Thyroid gland (tissue), 4 donors: ENCODE results near the gene TRAF3IP1.

Source experiments
- CTCF ChIP-seq, 6 experiments: fragments of 200-600 bp in 3 of 6; fragments of 450-650 bp in 3 of 6; sonication (generic) in 3 of 6; IDR thresholded peaks; one replicate each; pipeline ENCODE4 v1.5.1; 2016 to 2019; ENCODE audit warnings: antibody characterized with exemption in 6 of 6, mild to moderate bottlenecking in 2 of 6, inconsistent platforms in 1 of 6, moderate library complexity in 1 of 6
- POLR2A ChIP-seq, 2 donors: fragments of 450-650 bp; IDR thresholded peaks; one replicate each; pipeline ENCODE4 v1.6.1; 2017; ENCODE audit warnings: antibody characterized with exemption in 2 of 2, mild to moderate bottlenecking in 2 of 2, moderate library complexity in 1 of 2

DNA sequence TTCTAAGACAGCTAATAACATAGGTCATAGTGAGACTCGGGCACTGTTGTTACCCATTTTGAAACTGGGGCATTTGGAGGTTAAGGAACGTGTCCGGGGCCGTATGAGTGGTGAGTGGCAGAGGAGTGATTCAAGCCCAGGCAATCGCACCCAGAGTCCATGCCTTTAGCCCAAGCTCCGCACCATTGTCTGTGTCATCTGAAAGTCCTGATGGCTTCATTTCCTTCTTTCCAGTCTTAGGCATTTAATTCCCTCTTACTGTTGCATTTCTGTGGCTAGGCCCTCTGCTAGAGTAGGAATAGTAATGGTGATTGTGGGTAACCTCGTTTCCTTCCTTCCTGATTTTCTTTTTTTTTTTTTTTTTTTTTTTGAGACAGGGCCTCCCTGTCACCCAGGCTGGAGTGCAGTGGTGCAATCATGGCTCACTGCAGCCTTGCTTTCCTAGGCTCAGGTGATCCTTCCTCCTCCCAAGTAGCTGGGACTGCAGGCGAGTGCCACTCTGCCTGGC lies 56.6 kb downstream of the TRAF3IP1 start:
- TF ChIP-seq CTCF (IDR thresholded peaks at IDR 0.05) (no peak), POLR2A (IDR thresholded peaks at IDR 0.05) (no peak)
